ENCODE data around the gene PIM3. TPM values are rescaled to one million over a fixed set of nuclear protein-coding genes. Genes with fewer than 3 reads are reported as not detected.

PIM3 gene
- total and polyA plus RNA-seq, 2 donors, result 36.0 to 57.6 TPM

- 3% methylated on average over 24 of the region's 24 CpGs for WGBS
- H3K36me3 ChIP-seq (ENCODE audit: control insufficient read depth in 2 of 2, insufficient read depth in 2 of 2, low read length in 1 of 2), result peaks cover 3 to 18% of the 10 kb centered on the region in 2 donors
- H3K27ac ChIP-seq (ENCODE audit: low read depth in 1 of 2, low read length in 1 of 2), result peak overlapping the region; percentile 92 to 98
- peaks cover 19 to 36% of the 10 kb centered on the region in 2 donors for H3K4me1 ChIP-seq (ENCODE audit: control insufficient read depth in 2 of 2, insufficient read depth in 2 of 2, low read length in 2 of 2)
- H3K27me3 ChIP-seq (ENCODE audit: control insufficient read depth in 2 of 2, insufficient read depth in 1 of 2, low read length in 1 of 2), result peaks cover 3 to 6% of the 10 kb centered on the region in 2 donors
- DNase-seq (ENCODE audit: low read depth in 6 of 9, low spot score in 9 of 9), result peak; percentile 59 to 92 (median 75)
- peak overlapping the region; percentile 23 to 52 for H3K4me3 ChIP-seq (ENCODE audit: low read length in 2 of 2)
- no peaks in the 10 kb centered on the region for H3K9me3 ChIP-seq (ENCODE audit: control insufficient read depth in 2 of 2, insufficient read depth in 1 of 2, low read length in 1 of 2)
Measured at GRCh38 chr22:49925525-49926128, 34.9 kb upstream of the PIM3 start.

- H3K36me3 ChIP-seq (ENCODE audit: control insufficient read depth in 2 of 2, insufficient read depth in 2 of 2, low read length in 1 of 2), result peaks cover 0 to 12% of the 10 kb centered on the region in 2 donors
- no peak overlapping the region for H3K4me3 ChIP-seq (ENCODE audit: low read length in 2 of 2)
- H3K27ac ChIP-seq (ENCODE audit: low read depth in 1 of 2, low read length in 1 of 2), result no peak overlapping the region
- H3K27me3 ChIP-seq (ENCODE audit: control insufficient read depth in 2 of 2, insufficient read depth in 1 of 2, low read length in 1 of 2), result peaks cover 3 to 6% of the 10 kb centered on the region in 2 donors
- peaks cover 19 to 49% of the 10 kb centered on the region in 2 donors for H3K4me1 ChIP-seq (ENCODE audit: control insufficient read depth in 2 of 2, insufficient read depth in 2 of 2, low read length in 2 of 2)
- DNase-seq (ENCODE audit: low read depth in 6 of 9, low spot score in 9 of 9), result no peak
- no peaks in the 10 kb centered on the region for H3K9me3 ChIP-seq (ENCODE audit: control insufficient read depth in 2 of 2, insufficient read depth in 1 of 2, low read length in 1 of 2)
- 94% methylated on average over 17 of the region's 18 CpGs for WGBS
Measured at GRCh38 chr22:49926916-49927315, 33.7 kb upstream of the PIM3 start.

- 97% methylated on average over 26 of the region's 26 CpGs for WGBS
- no peaks in the 10 kb centered on the region for H3K9me3 ChIP-seq (ENCODE audit: control insufficient read depth in 2 of 2, insufficient read depth in 1 of 2, low read length in 1 of 2)
- H3K4me3 ChIP-seq (ENCODE audit: low read length in 2 of 2), result no peak overlapping the region
- H3K27me3 ChIP-seq (ENCODE audit: control insufficient read depth in 2 of 2, insufficient read depth in 1 of 2, low read length in 1 of 2), result peaks cover 3 to 6% of the 10 kb centered on the region in 2 donors
- H3K27ac ChIP-seq (ENCODE audit: low read depth in 1 of 2, low read length in 1 of 2), result no peak overlapping the region
- H3K36me3 ChIP-seq (ENCODE audit: control insufficient read depth in 2 of 2, insufficient read depth in 2 of 2, low read length in 1 of 2), result peaks cover 0 to 12% of the 10 kb centered on the region in 2 donors
- H3K4me1 ChIP-seq (ENCODE audit: control insufficient read depth in 2 of 2, insufficient read depth in 2 of 2, low read length in 2 of 2), result peaks cover 19 to 51% of the 10 kb centered on the region in 2 donors
- no peak for DNase-seq (ENCODE audit: low read depth in 6 of 9, low spot score in 9 of 9)
Measured at GRCh38 chr22:49927483-49928184, 32.9 kb upstream of the PIM3 start.

- H3K27ac ChIP-seq (ENCODE audit: low read depth in 1 of 2, low read length in 1 of 2), result no peak overlapping the region
- peaks cover 19 to 50% of the 10 kb centered on the region in 2 donors for H3K4me1 ChIP-seq (ENCODE audit: control insufficient read depth in 2 of 2, insufficient read depth in 2 of 2, low read length in 2 of 2)
- H3K27me3 ChIP-seq (ENCODE audit: control insufficient read depth in 2 of 2, insufficient read depth in 1 of 2, low read length in 1 of 2), result peaks cover 3 to 6% of the 10 kb centered on the region in 2 donors
- no peak for DNase-seq (ENCODE audit: low read depth in 6 of 9, low spot score in 9 of 9)
- no peaks in the 10 kb centered on the region for H3K9me3 ChIP-seq (ENCODE audit: control insufficient read depth in 2 of 2, insufficient read depth in 1 of 2, low read length in 1 of 2)
- H3K36me3 ChIP-seq (ENCODE audit: control insufficient read depth in 2 of 2, insufficient read depth in 2 of 2, low read length in 1 of 2), result peaks cover 0 to 12% of the 10 kb centered on the region in 2 donors
- no peak overlapping the region for H3K4me3 ChIP-seq (ENCODE audit: low read length in 2 of 2)
- 98% methylated on average over 8 of the region's 8 CpGs for WGBS
Measured at GRCh38 chr22:49928185-49928495, 32.4 kb upstream of the PIM3 start.

GRCh38 chr22:49928555-49929210 is 31.9 kb upstream of the PIM3 start:
- DNase-seq (ENCODE audit: low read depth in 6 of 9, low spot score in 9 of 9), result no peak
- Histone ChIP-seq H3K4me3 (ENCODE audit: low read length in 2 of 2) (no peak overlapping the region), H3K27ac (ENCODE audit: low read depth in 1 of 2, low read length in 1 of 2) (no peak overlapping the region), H3K36me3 (ENCODE audit: control insufficient read depth in 2 of 2, insufficient read depth in 2 of 2, low read length in 1 of 2) (peaks cover 0 to 12% of the 10 kb centered on the region in 2 donors), H3K9me3 (ENCODE audit: control insufficient read depth in 2 of 2, insufficient read depth in 1 of 2, low read length in 1 of 2) (no peaks in the 10 kb centered on the region), H3K27me3 (ENCODE audit: control insufficient read depth in 2 of 2, insufficient read depth in 1 of 2, low read length in 1 of 2) (peaks cover 3 to 6% of the 10 kb centered on the region in 2 donors), H3K4me1 (ENCODE audit: control insufficient read depth in 2 of 2, insufficient read depth in 2 of 2, low read length in 2 of 2) (peaks cover 19 to 48% of the 10 kb centered on the region in 2 donors)
- 75% methylated on average over 38 of the region's 38 CpGs for WGBS

GRCh38 chr22:49929211-49929979 is 31.2 kb upstream of the PIM3 start:
- peaks cover 19 to 51% of the 10 kb centered on the region in 2 donors for H3K4me1 ChIP-seq (ENCODE audit: control insufficient read depth in 2 of 2, insufficient read depth in 2 of 2, low read length in 2 of 2)

GRCh38 chr22:49929994-49930575 is 30.5 kb upstream of the PIM3 start:
- no peak for DNase-seq (ENCODE audit: low read depth in 6 of 9, low spot score in 9 of 9)
- Histone ChIP-seq H3K4me3 (ENCODE audit: low read length in 2 of 2) (no peak overlapping the region), H3K36me3 (ENCODE audit: control insufficient read depth in 2 of 2, insufficient read depth in 2 of 2, low read length in 1 of 2) (peaks cover 0 to 8% of the 10 kb centered on the region in 2 donors), H3K27ac (ENCODE audit: low read depth in 1 of 2, low read length in 1 of 2) (no peak overlapping the region), H3K4me1 (ENCODE audit: control insufficient read depth in 2 of 2, insufficient read depth in 2 of 2, low read length in 2 of 2) (peaks cover 17 to 52% of the 10 kb centered on the region in 2 donors), H3K9me3 (ENCODE audit: control insufficient read depth in 2 of 2, insufficient read depth in 1 of 2, low read length in 1 of 2) (no peaks in the 10 kb centered on the region), H3K27me3 (ENCODE audit: control insufficient read depth in 2 of 2, insufficient read depth in 1 of 2, low read length in 1 of 2) (peaks cover 3 to 6% of the 10 kb centered on the region in 2 donors)
- 89% methylated on average over 21 of the region's 21 CpGs for WGBS

More at GRCh38 chr22:49929211-49929979, 31.2 kb upstream of the PIM3 start:
- Histone ChIP-seq H3K27ac (ENCODE audit: low read depth in 1 of 2, low read length in 1 of 2) (no peak overlapping the region), H3K27me3 (ENCODE audit: control insufficient read depth in 2 of 2, insufficient read depth in 1 of 2, low read length in 1 of 2) (peaks cover 3 to 6% of the 10 kb centered on the region in 2 donors), H3K4me3 (ENCODE audit: low read length in 2 of 2) (peak overlapping the region in 1 of 2 donors; percentile 23), H3K9me3 (ENCODE audit: control insufficient read depth in 2 of 2, insufficient read depth in 1 of 2, low read length in 1 of 2) (no peaks in the 10 kb centered on the region), H3K36me3 (ENCODE audit: control insufficient read depth in 2 of 2, insufficient read depth in 2 of 2, low read length in 1 of 2) (peaks cover 0 to 10% of the 10 kb centered on the region in 2 donors)
- peak in 3 of 9 donors; percentile 53 to 69 (median 65) for DNase-seq (ENCODE audit: low read depth in 6 of 9, low spot score in 9 of 9)
- 7% methylated on average over 75 of the region's 75 CpGs for WGBS

- peaks cover 11 to 45% of the 10 kb centered on the region in 2 donors for H3K4me1 ChIP-seq (ENCODE audit: control insufficient read depth in 2 of 2, insufficient read depth in 2 of 2, low read length in 2 of 2)
- WGBS, result 56% methylated on average over 14 of the region's 14 CpGs
- DNase-seq (ENCODE audit: low read depth in 6 of 9, low spot score in 9 of 9), result peak in 2 of 9 donors; percentile 52 to 68
- H3K9me3 ChIP-seq (ENCODE audit: control insufficient read depth in 2 of 2, insufficient read depth in 1 of 2, low read length in 1 of 2), result no peaks in the 10 kb centered on the region
- H3K27me3 ChIP-seq (ENCODE audit: control insufficient read depth in 2 of 2, insufficient read depth in 1 of 2, low read length in 1 of 2), result peaks cover 3 to 6% of the 10 kb centered on the region in 2 donors
- H3K36me3 ChIP-seq (ENCODE audit: control insufficient read depth in 2 of 2, insufficient read depth in 2 of 2, low read length in 1 of 2), result peaks cover 0 to 8% of the 10 kb centered on the region in 2 donors
- H3K27ac ChIP-seq (ENCODE audit: low read depth in 1 of 2, low read length in 1 of 2), result peak overlapping the region in 1 of 2 donors; percentile 36
- no peak overlapping the region for H3K4me3 ChIP-seq (ENCODE audit: low read length in 2 of 2)
Measured at GRCh38 chr22:49930596-49931412, 29.8 kb upstream of the PIM3 start.
